Kidney epithelial cell (primary cell): Measurements from ENCODE around the gene CNGA4. TPM values are rescaled to one million over a fixed set of nuclear protein-coding genes. Genes with fewer than 3 reads are reported as not detected.

Experiments used
- DNase-seq: peaks from one replicate; pipeline ENCODE4 v3.0.0-alpha.2; 2010; ENCODE audit warnings: low read depth
- H3K27me3 ChIP-seq: 2 replicates; pipeline ENCODE4 v1.6.0; 2011; ENCODE audit warnings: low read length; ENCODE audit not compliant: control insufficient read depth, insufficient read depth
- H3K36me3 ChIP-seq: 2 replicates; pipeline ENCODE4 v1.5.1; 2011; ENCODE audit warnings: low read length; ENCODE audit not compliant: control insufficient read depth, insufficient read depth
- H3K4me3 ChIP-seq: 2 replicates; pipeline ENCODE4 v1.5.1; 2011; ENCODE audit warnings: low read depth, mild to moderate bottlenecking, control low read depth, low read length
- total RNA-seq: library from RNA; depleted of rRNA; stranded (reverse); fragments of >200 nt; gene quantifications from 2 replicates; pipeline ENCODE4 v1.2.3, GENCODE V29; 2015
- TF ChIP-seq, protein P1 (sequence below): IDR thresholded peaks from 2 replicates; pipeline ENCODE4 v1.5.1; 2011; ENCODE audit warnings: mild to moderate bottlenecking, moderate library complexity, low read length, control low read depth, inconsistent platforms; ENCODE audit not compliant: insufficient read depth, poor library complexity, severe bottlenecking

CNGA4 gene
- total RNA-seq, 1 donor from 2014 or later = 0.54 TPM

GRCh38 chr11:6237266-6237665 lies 1.6 kb upstream of the CNGA4 start:
- no peak for DNase-seq
- Histone ChIP-seq H3K4me3 (no peak overlapping the region), H3K27me3 (no peaks in the 10 kb centered on the region), H3K36me3 (no peaks in the 10 kb centered on the region)
- TF ChIP-seq, protein P1, sequence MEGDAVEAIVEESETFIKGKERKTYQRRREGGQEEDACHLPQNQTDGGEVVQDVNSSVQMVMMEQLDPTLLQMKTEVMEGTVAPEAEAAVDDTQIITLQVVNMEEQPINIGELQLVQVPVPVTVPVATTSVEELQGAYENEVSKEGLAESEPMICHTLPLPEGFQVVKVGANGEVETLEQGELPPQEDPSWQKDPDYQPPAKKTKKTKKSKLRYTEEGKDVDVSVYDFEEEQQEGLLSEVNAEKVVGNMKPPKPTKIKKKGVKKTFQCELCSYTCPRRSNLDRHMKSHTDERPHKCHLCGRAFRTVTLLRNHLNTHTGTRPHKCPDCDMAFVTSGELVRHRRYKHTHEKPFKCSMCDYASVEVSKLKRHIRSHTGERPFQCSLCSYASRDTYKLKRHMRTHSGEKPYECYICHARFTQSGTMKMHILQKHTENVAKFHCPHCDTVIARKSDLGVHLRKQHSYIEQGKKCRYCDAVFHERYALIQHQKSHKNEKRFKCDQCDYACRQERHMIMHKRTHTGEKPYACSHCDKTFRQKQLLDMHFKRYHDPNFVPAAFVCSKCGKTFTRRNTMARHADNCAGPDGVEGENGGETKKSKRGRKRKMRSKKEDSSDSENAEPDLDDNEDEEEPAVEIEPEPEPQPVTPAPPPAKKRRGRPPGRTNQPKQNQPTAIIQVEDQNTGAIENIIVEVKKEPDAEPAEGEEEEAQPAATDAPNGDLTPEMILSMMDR = no peak

DNA sequence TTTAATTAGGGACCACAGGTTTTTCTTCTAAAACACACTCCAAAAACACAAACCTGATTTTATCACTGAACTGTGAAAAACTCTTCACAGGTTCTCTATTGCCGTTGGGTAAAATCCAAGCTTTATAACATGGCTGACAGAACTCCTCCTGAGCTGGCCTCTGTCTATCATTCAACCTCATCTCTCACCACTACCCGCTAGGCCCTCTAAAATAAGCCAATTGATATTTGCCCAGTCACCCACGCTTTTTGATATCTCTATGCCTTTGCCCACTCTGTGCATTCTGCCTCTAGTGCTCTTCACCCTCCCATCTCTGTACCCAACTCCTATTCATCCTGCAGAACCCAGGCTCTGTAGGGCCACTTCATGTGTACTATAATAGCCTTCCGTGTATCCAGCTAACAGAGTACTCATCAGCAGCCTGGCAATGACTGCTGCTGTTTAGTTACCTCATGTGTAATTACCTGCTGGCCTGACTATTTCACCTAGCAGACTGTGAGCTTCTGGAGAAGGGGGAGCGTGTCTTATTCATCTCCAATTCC lies 1.1 kb upstream of the CNGA4 start:
- no peak overlapping the region for H3K4me3 ChIP-seq
- DNase-seq = no peak
- H3K27me3 ChIP-seq = no peaks in the 10 kb centered on the region
- no peaks in the 10 kb centered on the region for H3K36me3 ChIP-seq
- TF ChIP-seq, protein P1 = no peak

GRCh38 chr11:6240139-6240538 lies 1.2 kb downstream of the CNGA4 start:
- Histone ChIP-seq H3K27me3 (no peaks in the 10 kb centered on the region), H3K4me3 (no peak overlapping the region), H3K36me3 (no peaks in the 10 kb centered on the region)
- TF ChIP-seq, protein P1 = no peak
- no peak for DNase-seq

DNA sequence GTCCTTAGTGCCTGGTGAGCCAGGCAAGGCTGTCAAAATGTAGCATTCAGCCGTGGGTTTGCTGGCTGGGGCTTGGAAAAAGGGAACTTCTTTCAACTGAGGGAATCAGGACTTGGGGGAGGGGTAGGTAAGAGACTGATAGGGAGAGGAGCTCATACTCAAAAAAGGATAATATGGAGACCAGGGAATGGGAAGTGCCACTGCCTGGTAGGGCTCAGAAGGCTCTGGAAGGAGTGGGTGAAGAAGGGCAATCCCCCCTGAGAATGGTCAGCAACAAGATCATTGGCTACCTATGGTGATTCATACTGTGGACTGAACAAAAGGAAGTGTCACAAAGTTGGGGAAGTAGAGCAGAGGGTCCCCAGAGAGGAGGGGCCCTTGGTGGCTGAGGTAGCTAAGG lies 1.9 kb downstream of the CNGA4 start:
- DNase-seq = no peak
- Histone ChIP-seq H3K27me3 (no peaks in the 10 kb centered on the region), H3K4me3 (no peak overlapping the region), H3K36me3 (no peaks in the 10 kb centered on the region)
- TF ChIP-seq, protein P1 = no peak

DNA sequence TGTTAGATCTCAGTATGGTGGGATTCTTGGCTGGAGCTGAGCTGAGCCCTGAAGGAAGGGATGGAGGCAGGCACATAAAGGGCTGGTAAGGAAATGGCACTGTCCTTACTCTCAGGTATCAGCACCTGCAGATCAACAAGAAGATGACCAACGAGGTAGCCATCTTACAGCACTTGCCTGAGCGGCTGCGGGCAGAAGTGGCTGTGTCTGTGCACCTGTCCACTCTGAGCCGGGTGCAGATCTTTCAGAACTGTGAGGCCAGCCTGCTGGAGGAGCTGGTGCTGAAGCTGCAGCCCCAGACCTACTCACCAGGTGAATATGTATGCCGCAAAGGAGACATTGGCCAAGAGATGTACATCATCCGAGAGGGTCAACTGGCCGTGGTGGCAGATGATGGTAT lies 2.4 kb downstream of the CNGA4 start:
- no peak overlapping the region for H3K4me3 ChIP-seq

GRCh38 chr11:6245536-6245935 lies 6.6 kb downstream of the CNGA4 start:
- Histone ChIP-seq H3K27me3 (no peaks in the 10 kb centered on the region), H3K36me3 (no peaks in the 10 kb centered on the region), H3K4me3 (no peak overlapping the region)
- no peak for DNase-seq
- TF ChIP-seq, protein P1 = no peak

More for the DNA sequence above, 2.4 kb downstream of the CNGA4 start:
- no peak for DNase-seq
- TF ChIP-seq, protein P1 = no peak
- Histone ChIP-seq H3K27me3 (no peaks in the 10 kb centered on the region), H3K36me3 (no peaks in the 10 kb centered on the region)
